ENCODE measurements around the gene PITX3. TPM values are rescaled to one million over a fixed set of nuclear protein-coding genes. Genes with fewer than 3 reads are reported as not detected.
A peak's percentile ranks its signal among the peaks of the same experiment; 100 is the strongest.

PITX3 gene
- total and polyA plus RNA-seq, 9 of the 15 experiments (the other 6 are each of a cell fraction or from before 2014, with no cell fraction given), result 0.30 to 0.98 (median 0.95) TPM; not detected in 6

- intact Hi-C loops (cut with micrococcal nuclease), result loop anchor here (2.0 to 5.0 kb wide), 3 partner anchors 62 to 352 kb away; no protein-coding TSS in a partner anchor
- FAIRE-seq, result no peak
- Histone ChIP-seq H3K4me1 (replicated peaks in 1 of 2; ENCODE audit: control insufficient read depth in 2 of 2, insufficient read depth in 2 of 2, low read length in 2 of 2) (peaks cover 13 to 34% of the 10 kb centered on the region in 2 experiments; a peak in 4 of 5 replicates), H3K4me3 (peak overlapping the region; percentile 43), H3K36me3 (ENCODE audit: control insufficient read depth, insufficient read depth, low read length) (no peaks in the 10 kb centered on the region), H3K9me3 (replicated peaks; ENCODE audit: control insufficient read depth, insufficient read depth, low read depth, low read length) (no peaks in the 10 kb centered on the region), H3K27me3 (ENCODE audit: control insufficient read depth in 2 of 2, insufficient read depth in 2 of 2, low read length in 2 of 2) (peaks cover 0 to 5% of the 10 kb centered on the region in 2 experiments; a peak in 1 of 5 replicates), H3K4me2 (ENCODE audit: insufficient read depth, low read length) (peak overlapping the region; percentile 80), H3K9me1 (ENCODE audit: control insufficient read depth, insufficient read depth, low read length) (no peaks in the 10 kb centered on the region), H2AFZ (ENCODE audit: low read depth, low read length) (peak overlapping the region; percentile 81), H3K79me2 (ENCODE audit: control insufficient read depth, insufficient read depth, low read length) (no peaks in the 10 kb centered on the region), H3K9ac (ENCODE audit: insufficient read depth in 1 of 2, low read depth in 2 of 2, low read length in 2 of 2) (peak overlapping the region; percentile 25 to 89; a peak in 3 of 4 replicates), H4K20me1 (replicated peaks; ENCODE audit: control insufficient read depth, insufficient read depth, low read length) (no peaks in the 10 kb centered on the region), H3K27ac (ENCODE audit: extremely low read depth, low read depth, low read length) (no peak overlapping the region)
- no TSS peak for BruUV-seq (replicated peaks)
- ChIA-PET POLR2A (interaction anchor here (0.6 to 3.0 kb wide), 10 partner anchors 10 to 220 kb away, joined by 3 to 12 read pairs (median 4); partner anchors contain the start of genes GBF1 and PITX3), CTCF (ENCODE audit: low intra/inter-chr PET ratio) (interaction anchor here (1.8 to 3.1 kb wide), 4 partner anchors 117 to 354 kb away, joined by 8 to 26 read pairs (median 14); no protein-coding TSS in a partner anchor)
- DNase-seq (ENCODE audit: extremely low read depth in 1 of 4, low spot score in 3 of 4), result peak; percentile 48 to 57 (median 52)
- in situ Hi-C loops (cut with MboI), result loop anchor here (25.0 kb wide), 1 partner anchor 357 kb away; no protein-coding TSS in a partner anchor
- ATAC-seq, result peak; percentile 50
- 3% methylated on average over 15 of the region's 50 CpGs for WGBS (ENCODE audit: insufficient coverage, low coverage, missing lambda C conversion rate)
- TF ChIP-seq RBFOX2 (IDR thresholded peaks at IDR 0.05; ENCODE audit: low read depth, low read length), result peak; percentile 43; the same call in 1 of the 2 replicates
- TF ChIP-seq CGGBP1 (CRISPR knock-in tag; IDR thresholded peaks at IDR 0.05), result no peak
- peak; percentile 27; the same call in 1 of the 2 replicates for TF ChIP-seq NCOA6 (IDR thresholded peaks at IDR 0.05)
- TF ChIP-seq L3MBTL2 (IDR thresholded peaks at IDR 0.05), result peak; percentile 26; the same call in 1 of the 2 replicates
- no peak for TF ChIP-seq SRF (CRISPR knock-in tag; IDR thresholded peaks at IDR 0.05)
- TF ChIP-seq, protein P1, sequence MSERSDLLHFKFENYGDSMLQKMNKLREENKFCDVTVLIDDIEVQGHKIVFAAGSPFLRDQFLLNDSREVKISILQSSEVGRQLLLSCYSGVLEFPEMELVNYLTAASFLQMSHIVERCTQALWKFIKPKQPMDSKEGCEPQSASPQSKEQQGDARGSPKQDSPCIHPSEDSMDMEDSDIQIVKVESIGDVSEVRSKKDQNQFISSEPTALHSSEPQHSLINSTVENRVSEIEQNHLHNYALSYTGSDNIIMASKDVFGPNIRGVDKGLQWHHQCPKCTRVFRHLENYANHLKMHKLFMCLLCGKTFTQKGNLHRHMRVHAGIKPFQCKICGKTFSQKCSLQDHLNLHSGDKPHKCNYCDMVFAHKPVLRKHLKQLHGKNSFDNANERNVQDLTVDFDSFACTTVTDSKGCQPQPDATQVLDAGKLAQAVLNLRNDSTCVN (CRISPR knock-in tag; IDR thresholded peaks at IDR 0.05), result no peak
- peak; percentile 47 for TF ChIP-seq PCBP1 (IDR thresholded peaks at IDR 0.05; ENCODE audit: low read depth, low read length, poor library complexity, severe bottlenecking)
- TF ChIP-seq ZNF12 (CRISPR knock-in tag; IDR thresholded peaks at IDR 0.05), result no peak
- peak; percentile 43 for TF ChIP-seq PRDM10 (IDR thresholded peaks at IDR 0.05; ENCODE audit: partially characterized antibody)
- 0 out of 4 replicates have a peak, but pooled peaks of 1 of the 2 experiments have one; percentile 4 for TF ChIP-seq MNT (conservative IDR thresholded peaks at IDR 0.05)
- peak; percentile 6; the same call in 1 of the 2 replicates for TF ChIP-seq ZBTB7A (IDR thresholded peaks at IDR 0.05; ENCODE audit: borderline replicate concordance, control insufficient read depth, low read depth, low read length)
- no peak for TF ChIP-seq XRCC5 (IDR thresholded peaks at IDR 0.05; ENCODE audit: low read depth, low read length)
These were observed 10.9 kb downstream of the PITX3 start for GRCh38 chr10:102230264-102230860.
